NCI-H1417 (cell line): ENCODE results near the gene AGBL4.

Source experiments
- DNase-seq, 3 experiments: peaks; one replicate each; lab custom pipeline; 2025; lab: John Stamatoyannopoulos, UW

The AGBL4 gene

DNA sequence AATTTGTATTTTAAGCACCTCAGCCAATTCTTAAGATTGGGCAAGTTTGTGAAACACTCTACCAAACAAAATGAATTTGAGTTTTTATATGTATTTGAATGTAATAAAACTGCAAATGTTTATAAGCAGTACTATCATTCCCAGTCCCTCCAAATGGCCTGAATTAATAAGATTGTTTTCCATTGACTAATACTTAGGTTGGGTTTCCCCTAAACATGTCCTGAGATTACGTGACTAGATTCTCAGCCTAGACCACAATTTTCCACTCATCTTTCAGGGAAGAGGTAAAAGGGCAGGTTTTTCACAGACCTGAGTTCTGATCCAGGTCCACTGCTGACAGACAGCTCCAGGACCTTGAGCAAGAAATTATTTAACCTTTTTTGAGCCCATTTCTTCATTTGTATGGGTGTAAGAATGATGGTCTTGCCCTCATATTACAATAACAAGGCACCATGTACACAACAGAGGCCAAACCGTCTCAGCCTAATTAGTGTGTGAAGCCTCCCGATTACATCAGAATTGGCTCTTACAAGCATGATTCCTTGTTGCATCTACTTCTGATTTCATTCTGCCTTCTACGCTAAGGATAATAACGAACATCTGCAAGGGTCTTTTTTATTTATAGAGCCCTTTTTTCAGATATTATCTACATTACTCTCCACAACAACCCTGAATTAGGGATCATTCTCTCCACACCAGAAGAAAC is 1298.3 kb downstream of the AGBL4 start:
- no peak for DNase-seq

DNA sequence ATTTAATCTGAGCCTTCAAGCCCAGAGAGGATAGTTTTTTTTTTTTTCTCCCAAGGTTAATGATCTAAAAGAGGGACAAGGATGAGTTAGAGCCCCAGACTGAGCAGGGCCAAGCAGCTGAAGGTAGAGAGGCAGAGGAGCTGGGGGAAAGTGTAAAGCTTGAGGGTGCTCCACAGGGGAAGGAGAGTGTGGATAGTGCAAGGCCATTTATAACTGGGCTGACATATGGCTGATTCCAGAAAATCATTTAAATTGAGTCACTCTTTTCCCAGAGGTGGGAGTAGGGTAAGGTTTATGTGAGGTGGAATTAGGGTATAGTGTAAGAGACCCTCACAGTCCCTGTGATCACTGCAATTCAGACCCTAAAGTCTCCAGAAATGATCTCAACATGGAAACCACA is 1302.8 kb downstream of the AGBL4 start:
- no peak for DNase-seq

GRCh38 chr1:48718705-48719104 is 1305.0 kb downstream of the AGBL4 start:
- no peak for DNase-seq

DNA sequence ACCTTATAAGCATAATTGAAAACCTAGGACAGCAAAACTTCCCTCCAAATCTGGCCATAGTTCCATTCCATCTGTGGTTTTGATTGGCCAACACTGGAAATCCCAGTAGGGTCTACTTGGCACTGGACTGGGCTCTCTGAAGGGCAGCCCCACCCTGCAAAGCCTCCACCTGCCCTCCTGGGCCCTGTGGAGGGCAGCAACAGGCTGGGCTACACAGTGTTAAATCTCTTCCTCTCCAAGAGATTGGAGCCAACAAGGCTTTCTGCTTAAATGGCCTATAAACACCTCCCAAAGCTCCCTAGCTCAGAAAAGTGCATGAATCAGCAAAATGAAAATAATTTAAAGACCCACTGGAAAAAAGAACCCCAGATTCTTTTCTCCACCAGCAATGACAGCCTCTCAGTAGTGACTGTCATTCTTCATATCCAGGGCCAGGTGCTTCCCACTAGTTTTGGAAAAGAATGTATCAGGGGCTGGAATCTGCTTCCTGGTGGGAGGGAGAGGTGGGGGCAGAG is 1305.6 kb downstream of the AGBL4 start:
- no peak for DNase-seq

DNA sequence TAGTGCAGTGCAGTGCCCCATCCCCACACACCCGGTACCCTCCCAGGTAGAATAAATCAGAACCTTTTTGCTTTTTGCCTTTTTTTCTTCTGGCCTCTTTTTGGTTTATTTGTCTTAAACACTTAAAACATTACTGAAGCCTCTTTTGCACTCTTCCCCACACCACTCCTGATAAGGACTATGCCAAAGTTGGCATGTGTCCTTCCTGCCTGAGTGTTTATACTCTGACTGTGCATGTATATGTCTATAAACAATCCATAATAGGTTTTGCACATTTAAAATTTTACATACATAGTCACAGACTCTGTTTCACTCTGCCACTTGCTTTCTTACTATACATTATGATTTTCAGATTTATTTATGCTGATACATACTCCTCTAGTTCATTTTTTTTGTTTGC is 1306.7 kb downstream of the AGBL4 start:
- no peak for DNase-seq

DNA sequence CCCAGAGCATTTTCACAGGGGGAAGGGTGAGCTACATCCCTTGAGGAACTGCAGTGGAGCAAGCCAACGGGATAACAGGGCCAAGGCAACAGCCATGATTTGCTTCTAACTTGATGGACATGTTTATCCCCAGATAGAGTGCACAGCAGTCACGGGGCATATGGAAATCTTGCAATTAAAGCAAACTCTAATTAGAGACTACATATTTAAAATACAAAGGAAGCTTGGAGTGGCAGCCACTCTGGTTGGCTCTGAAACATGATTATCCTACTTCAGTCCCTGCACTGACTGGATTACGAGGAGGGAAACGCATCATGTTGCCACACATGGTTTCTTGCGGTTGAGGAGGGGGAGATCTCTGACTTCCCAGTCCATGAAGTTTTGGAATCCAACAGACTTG is 1307.8 kb downstream of the AGBL4 start:
- DNase-seq: peak in 1 of 3 experiments; percentile 23

- no peak for DNase-seq
These were observed 1312.8 kb downstream of the AGBL4 start for GRCh38 chr1:48710915-48711314.

DNA sequence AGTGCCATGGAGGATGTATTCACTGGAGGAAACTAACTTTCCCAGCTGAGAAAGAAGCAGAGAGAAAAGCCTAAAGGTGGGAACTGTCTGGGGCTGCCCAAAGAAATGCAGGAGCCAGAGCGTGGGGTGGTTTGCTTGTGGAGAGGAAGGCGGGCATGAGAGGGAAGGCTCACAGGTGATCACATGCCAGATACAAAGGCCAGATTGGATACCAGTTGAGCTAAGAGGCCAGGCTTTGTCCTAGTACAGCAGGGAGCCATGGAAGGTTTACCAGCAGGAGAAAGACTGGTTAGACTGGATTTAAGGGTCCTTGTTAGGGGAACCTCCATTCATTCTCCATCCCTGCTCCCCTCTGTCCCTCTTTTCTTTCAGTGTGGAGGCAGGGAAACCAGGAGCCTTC is 1313.4 kb downstream of the AGBL4 start:
- DNase-seq: peak in 1 of 3 experiments; percentile 35

DNA sequence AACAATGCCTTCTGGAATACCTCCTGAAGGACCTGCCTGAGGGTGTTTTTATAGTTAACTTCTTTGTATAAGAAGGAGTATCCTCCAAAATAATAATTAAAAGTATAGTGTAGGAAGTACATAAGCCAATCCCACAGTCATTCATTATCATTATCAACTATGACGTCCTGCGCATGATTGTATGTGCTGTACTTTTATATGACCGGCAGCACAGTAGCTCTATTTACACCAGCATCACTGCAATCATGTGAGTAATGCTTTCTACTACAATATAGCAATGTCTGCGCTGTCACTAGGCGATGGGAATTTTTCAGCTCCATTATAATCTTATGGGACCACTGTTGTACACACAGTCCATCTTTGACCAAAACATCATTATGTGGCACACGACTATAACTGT is 1319.0 kb downstream of the AGBL4 start:
- peak in 1 of 3 experiments; percentile 14 for DNase-seq

DNA sequence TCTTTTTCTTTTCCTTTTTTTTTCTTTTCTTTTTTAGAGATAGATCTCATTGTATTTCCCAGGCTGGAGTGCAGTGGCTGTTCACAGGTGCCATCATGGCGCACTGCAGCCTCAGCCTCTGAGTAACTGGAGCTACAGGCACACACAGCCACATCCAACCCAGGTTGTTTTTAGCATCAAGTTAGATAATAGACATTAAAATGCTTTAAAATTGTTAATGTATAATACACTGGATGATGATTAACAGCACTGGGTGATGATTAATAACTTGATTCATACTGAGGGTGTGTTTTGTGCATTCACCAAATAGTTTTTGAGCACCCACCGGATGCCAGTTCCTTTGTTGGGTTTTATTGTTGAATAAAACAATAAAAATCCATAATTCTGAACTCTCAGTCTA is 1322.3 kb downstream of the AGBL4 start:
- no peak for DNase-seq

- peak; percentile 59 to 81 (median 70) for DNase-seq
These were observed 1326.6 kb downstream of the AGBL4 start for GRCh38 chr1:48697066-48697707.

DNA sequence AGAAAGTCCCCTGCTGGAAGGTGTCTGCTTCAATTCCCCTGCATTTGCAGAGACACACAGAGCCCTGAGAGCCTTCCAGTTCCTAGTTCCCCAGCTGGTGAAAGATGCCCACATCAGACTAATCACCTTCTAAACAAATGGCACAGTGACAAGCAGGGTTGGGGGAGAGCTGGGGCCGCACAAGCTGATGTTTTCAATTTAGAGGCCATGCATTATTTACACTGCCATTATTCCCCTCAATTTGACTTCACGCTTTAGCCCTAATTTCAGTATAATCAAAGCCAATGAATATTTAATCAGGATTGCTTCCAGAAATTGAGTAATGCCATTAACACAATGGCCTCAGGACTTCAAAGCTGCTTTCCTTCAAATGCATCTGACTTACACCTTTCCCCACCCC is 1328.6 kb downstream of the AGBL4 start:
- DNase-seq: peak in 2 of 3 experiments; percentile 79 to 96

GRCh38 chr1:48693674-48694320 is 1330.0 kb downstream of the AGBL4 start:
- peak in 2 of 3 experiments; percentile 42 to 61 for DNase-seq

DNA sequence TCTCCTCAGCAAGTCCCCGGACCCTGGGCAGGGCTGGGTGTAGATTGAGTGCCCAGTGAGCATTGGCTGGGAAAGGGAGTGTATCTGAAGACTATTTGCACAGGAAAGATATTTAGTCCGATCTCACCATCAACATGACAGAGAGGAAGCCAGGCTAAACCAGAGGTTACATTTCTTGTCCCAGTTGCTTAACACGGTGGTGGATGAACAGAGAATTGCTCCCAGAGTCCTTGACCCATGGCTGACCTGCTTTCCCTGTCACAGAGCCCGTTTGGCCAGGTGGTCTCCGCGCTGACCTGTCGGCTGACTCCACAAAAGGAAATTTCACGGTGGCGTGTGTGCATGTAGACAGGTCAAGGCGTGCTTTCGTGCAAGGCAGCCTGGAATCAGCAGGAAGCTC is 1330.6 kb downstream of the AGBL4 start:
- peak in 1 of 3 experiments; percentile 28 for DNase-seq

GRCh38 chr1:48692235-48692634 is 1331.5 kb downstream of the AGBL4 start:
- DNase-seq: peak in 1 of 3 experiments; percentile 10

GRCh38 chr1:48691429-48692001 is 1332.2 kb downstream of the AGBL4 start:
- DNase-seq: no peak

DNA sequence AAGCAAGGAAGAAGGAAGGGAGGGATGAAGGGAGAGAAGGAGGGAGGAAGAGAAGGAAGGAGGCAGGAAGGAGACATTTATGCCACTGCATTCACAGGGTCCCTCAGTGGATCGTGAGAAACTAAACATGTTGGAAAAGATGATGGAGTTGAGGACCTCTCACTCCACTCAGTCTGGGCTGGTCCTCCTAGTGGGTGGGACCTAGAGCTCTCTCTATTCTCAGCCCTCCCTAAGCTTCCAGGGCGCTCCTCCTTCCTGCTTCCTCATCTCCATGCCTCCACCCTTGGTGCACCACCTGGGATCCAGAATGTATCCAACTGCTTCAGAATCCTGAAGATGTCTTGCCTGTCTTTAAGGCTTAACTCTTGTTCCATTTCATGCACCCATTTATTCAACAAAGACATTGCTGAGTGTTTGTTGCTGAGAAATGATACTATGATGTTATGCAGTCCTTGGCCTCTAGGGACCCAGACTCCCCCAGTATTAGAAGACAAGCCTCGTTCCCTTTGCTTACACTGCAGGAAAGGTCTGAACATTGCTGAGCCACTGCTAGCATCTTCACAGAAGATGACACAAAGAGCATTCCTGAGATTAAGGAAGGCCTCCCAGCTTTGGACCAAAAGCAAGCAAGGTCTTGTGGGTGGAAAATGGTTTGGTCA is 1335.5 kb downstream of the AGBL4 start:
- DNase-seq: peak in 2 of 3 experiments; percentile 15 to 24

GRCh38 chr1:48687282-48688045 is 1336.3 kb downstream of the AGBL4 start:
- peak in 2 of 3 experiments; percentile 41 to 49 for DNase-seq

- no peak for DNase-seq
These were observed 1337.6 kb downstream of the AGBL4 start for GRCh38 chr1:48686159-48686558.

- DNase-seq: peak in 1 of 3 experiments; percentile 16
These were observed 1339.4 kb downstream of the AGBL4 start for GRCh38 chr1:48684381-48684780.

GRCh38 chr1:48683839-48684238 is 1339.9 kb downstream of the AGBL4 start:
- no peak for DNase-seq
